ENCODE data around the gene SLX1A.
"Not testable (repeated sequence)": the region's sequence is repeated elsewhere in the genome, so short reads cannot be mapped to it uniquely, and the experiment has no call there.

SLX1A gene

DNA sequence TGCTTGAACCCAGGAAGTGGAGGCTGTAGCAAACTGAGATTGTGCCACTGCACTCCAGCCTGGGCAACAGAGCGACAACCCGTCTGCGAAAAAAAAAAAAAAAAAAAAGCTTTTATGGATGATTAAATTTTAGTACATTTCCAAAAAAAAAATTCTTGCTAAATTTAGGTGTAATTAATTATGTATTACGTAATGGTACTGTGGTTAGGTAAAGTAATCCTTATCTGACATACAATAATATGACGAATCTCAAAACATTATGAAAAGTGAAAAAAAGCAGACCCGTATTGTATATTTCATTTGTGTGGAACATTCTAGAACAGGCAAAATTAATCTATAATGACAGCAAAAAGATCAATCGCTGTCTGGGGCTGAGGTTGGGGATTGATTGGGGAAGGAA is 20.6 kb upstream of the SLX1A start:
- DNase-seq: no peak
- Histone ChIP-seq H3K9me3 (no peaks in the 10 kb centered on the region), H3K4me3 (ENCODE audit: low read depth, low read length) (no peak overlapping the region), H3K36me3 (no peaks in the 10 kb centered on the region), H3K4me1 (no peaks in the 10 kb centered on the region), H3K27me3 (no peaks in the 10 kb centered on the region)
- TF ChIP-seq CTCF (IDR thresholded peaks at IDR 0.05; ENCODE audit: low read depth, low read length): no peak

GRCh38 chr16:30176876-30177275 is 16.8 kb upstream of the SLX1A start:
- DNase-seq; H3K27me3 ChIP-seq; H3K36me3 ChIP-seq; H3K9me3 ChIP-seq; H3K4me1 ChIP-seq; H3K4me3 ChIP-seq (ENCODE audit: low read depth, low read length): not testable (repeated sequence)

- Histone ChIP-seq H3K9me3 (no peaks in the 10 kb centered on the region), H3K36me3 (no peaks in the 10 kb centered on the region), H3K27me3 (no peaks in the 10 kb centered on the region), H3K4me1 (peaks cover 4% of the 10 kb centered on the region; the same call in 1 of the 2 replicates), H3K4me3 (ENCODE audit: low read depth, low read length) (no peak overlapping the region)
- TF ChIP-seq CTCF (IDR thresholded peaks at IDR 0.05; ENCODE audit: low read depth, low read length): no peak
- DNase-seq: no peak
Measured at GRCh38 chr16:30179195-30179594, 14.5 kb upstream of the SLX1A start.

DNA sequence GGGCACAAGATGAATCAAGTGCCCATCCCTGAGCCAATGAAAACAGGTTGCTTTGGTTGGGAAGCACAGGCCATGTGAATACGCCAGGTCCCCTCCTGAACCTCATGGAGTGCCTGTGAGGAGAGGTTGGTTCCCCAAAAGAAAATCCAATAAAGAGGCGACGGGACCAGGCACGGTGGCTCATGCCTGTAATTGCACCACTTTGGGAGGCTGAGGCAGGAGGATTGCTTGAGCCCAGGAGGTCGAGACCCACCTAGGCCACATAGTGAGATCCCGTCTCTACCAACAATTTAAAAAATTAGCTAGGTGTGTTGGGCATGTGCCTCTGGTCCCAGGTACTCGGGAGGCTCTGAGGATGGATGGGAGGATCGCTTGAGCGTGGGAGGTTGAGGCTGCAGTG is 13.7 kb upstream of the SLX1A start:
- H3K9me3 ChIP-seq: no peaks in the 10 kb centered on the region
- no peak for TF ChIP-seq CTCF (IDR thresholded peaks at IDR 0.05; ENCODE audit: low read depth, low read length)
- peaks cover 6% of the 10 kb centered on the region; the same call in 1 of the 2 replicates for H3K4me1 ChIP-seq
- DNase-seq: no peak
- no peaks in the 10 kb centered on the region for H3K27me3 ChIP-seq
- H3K4me3 ChIP-seq (ENCODE audit: low read depth, low read length): no peak overlapping the region
- no peaks in the 10 kb centered on the region for H3K36me3 ChIP-seq

- Histone ChIP-seq H3K4me1 (peaks cover 6% of the 10 kb centered on the region; the same call in 1 of the 2 replicates), H3K9me3 (no peaks in the 10 kb centered on the region), H3K27me3 (no peaks in the 10 kb centered on the region), H3K36me3 (no peaks in the 10 kb centered on the region), H3K4me3 (ENCODE audit: low read depth, low read length) (no peak overlapping the region)
- TF ChIP-seq CTCF (IDR thresholded peaks at IDR 0.05; ENCODE audit: low read depth, low read length): no peak
- DNase-seq: no peak
Measured at GRCh38 chr16:30180741-30181140, 12.9 kb upstream of the SLX1A start.

DNA sequence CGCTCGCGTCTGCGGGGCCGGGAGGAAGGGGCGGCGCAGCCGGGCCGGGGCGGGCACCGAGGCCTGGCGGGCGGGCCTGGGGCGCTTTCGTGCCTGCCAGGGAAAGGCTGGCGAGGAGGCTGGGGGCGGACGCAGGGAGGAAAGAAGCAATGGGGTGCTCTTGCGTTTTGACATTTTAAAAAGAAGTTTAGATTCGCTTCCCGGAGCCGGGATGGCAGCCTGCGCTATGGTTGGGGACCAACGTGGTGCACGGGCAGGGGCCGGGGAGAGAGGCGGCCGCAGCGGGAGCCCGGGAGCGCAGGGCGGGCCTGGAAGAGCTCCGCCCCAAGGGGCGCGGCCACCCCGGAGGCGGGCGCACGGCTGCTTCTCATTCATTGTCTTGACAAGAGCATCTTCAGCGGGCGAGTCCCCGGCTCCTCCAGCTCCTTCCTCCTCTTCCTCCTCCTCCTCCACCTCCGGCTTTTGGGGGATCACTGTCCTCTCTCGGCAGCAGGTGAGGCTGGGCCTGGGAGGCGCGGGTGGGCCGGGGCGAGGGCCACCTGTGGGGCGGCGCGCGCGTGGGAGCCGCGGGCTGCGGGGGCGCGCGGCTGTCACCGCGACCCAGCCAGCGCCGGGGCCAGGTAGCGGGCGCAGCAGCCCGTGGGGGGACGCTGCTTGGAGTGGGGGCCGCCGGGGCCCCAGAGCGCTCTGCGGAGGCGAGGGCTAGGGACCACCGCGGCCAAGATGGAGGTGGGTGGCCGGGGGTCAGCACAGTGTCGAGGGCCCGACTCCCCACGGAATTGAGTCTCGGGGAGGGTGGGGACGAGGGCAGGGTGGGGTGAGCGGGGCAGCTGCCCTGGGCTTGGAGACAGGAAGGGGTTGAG is 10.2 kb upstream of the SLX1A start, which contains the start of gene CORO1A:
Gene CORO1A (plus strand): TSS at position 370 of the 863 bp plus-strand sequence. CDS start 1,608 bp downstream, outside the sequence.
- Histone ChIP-seq H3K4me1 (peaks cover 6% of the 10 kb centered on the region; the same call in 1 of the 2 replicates), H3K36me3 (no peaks in the 10 kb centered on the region), H3K27me3 (no peaks in the 10 kb centered on the region), H3K9me3 (no peaks in the 10 kb centered on the region), H3K4me3 (ENCODE audit: low read depth, low read length) (peak within 1 kb of the TSS; percentile 67)
- no peak for TF ChIP-seq CTCF (IDR thresholded peaks at IDR 0.05; ENCODE audit: low read depth, low read length)
- peak; percentile 90 for DNase-seq
